Thyroid gland (tissue), 4 donors: ENCODE data around the gene PCSK1.

ENCODE experiments used
- POLR2A ChIP-seq, 2 donors: fragments of 450-650 bp; IDR thresholded peaks; one replicate each; pipeline ENCODE4 v1.6.1; 2017; ENCODE audit warnings: antibody characterized with exemption in 2 of 2, mild to moderate bottlenecking in 2 of 2, moderate library complexity in 1 of 2
- TF ChIP-seq, protein P1 (sequence below), 6 experiments: fragments of 200-600 bp in 3 of 6; fragments of 450-650 bp in 3 of 6; sonication (generic) in 3 of 6; IDR thresholded peaks; one replicate each; pipeline ENCODE4 v1.5.1; 2016 to 2019; ENCODE audit warnings: antibody characterized with exemption in 6 of 6, mild to moderate bottlenecking in 2 of 6, inconsistent platforms in 1 of 6, moderate library complexity in 1 of 6

DNA sequence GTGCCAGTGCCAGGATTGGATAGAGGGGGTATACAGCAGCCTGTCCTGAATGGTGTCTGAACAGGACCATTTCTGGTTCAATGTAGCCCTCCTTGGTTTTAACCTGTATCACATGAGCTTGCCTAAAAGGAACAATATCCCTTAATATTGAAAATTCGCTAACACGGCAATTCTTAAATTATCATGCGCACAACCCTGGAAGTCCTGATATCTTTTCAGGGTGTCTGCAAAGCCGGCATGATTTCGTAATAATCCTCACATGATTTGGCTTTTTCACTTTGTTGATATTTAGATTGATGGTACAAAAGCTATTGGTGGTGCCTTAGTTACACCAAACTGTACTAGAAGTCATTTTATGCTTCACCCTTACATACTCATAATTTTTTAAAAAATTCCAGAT, 53.2 kb downstream of the PCSK1 start:
- TF ChIP-seq, protein P1, sequence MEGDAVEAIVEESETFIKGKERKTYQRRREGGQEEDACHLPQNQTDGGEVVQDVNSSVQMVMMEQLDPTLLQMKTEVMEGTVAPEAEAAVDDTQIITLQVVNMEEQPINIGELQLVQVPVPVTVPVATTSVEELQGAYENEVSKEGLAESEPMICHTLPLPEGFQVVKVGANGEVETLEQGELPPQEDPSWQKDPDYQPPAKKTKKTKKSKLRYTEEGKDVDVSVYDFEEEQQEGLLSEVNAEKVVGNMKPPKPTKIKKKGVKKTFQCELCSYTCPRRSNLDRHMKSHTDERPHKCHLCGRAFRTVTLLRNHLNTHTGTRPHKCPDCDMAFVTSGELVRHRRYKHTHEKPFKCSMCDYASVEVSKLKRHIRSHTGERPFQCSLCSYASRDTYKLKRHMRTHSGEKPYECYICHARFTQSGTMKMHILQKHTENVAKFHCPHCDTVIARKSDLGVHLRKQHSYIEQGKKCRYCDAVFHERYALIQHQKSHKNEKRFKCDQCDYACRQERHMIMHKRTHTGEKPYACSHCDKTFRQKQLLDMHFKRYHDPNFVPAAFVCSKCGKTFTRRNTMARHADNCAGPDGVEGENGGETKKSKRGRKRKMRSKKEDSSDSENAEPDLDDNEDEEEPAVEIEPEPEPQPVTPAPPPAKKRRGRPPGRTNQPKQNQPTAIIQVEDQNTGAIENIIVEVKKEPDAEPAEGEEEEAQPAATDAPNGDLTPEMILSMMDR (IDR thresholded peaks at IDR 0.05), result no peak
- TF ChIP-seq POLR2A (IDR thresholded peaks at IDR 0.05), result no peak
